HL-60 (cell line): Measurements from ENCODE around the gene NFE2L1.

Experiments used
- DNase-seq, 2 experiments: peaks; one replicate each; pipeline ENCODE4 v3.0.0-alpha.2; 2010 to 2020; ENCODE audit warnings: low read depth in 1 of 2, low spot score in 1 of 2
- H3K27ac ChIP-seq: fragments of 250-450 bp; sonication (Bioruptor Pico); replicated peaks from 2 replicates; pipeline ENCODE4 v1.5.1; 2020; ENCODE audit warnings: mild to moderate bottlenecking, moderate library complexity
- H3K27me3 ChIP-seq: fragments of 250-450 bp; sonication (Bioruptor Pico); 2 replicates; pipeline ENCODE4 v1.5.1; 2021; ENCODE audit warnings: mild to moderate bottlenecking, moderate library complexity; ENCODE audit not compliant: insufficient read depth, poor library complexity, severe bottlenecking
- H3K4me3 ChIP-seq: replicated peaks from 2 replicates; pipeline ENCODE4 v1.5.1; 2011; ENCODE audit warnings: mild to moderate bottlenecking, control low read depth, low read length; ENCODE audit not compliant: insufficient read depth
- CTCF ChIP-seq: IDR thresholded peaks from one replicate; pipeline ENCODE4 v1.5.1; 2011; ENCODE audit warnings: low read length, control low read depth, inconsistent platforms; ENCODE audit not compliant: insufficient read depth
- GABPA ChIP-seq: IDR thresholded peaks from 2 replicates; pipeline ENCODE4 v1.6.1; 2012; ENCODE audit warnings: low read depth
- POLR2AphosphoS5 ChIP-seq: IDR thresholded peaks from 2 replicates; pipeline ENCODE4 v1.6.1; 2012; ENCODE audit warnings: low read depth
- REST ChIP-seq: IDR thresholded peaks from 2 replicates; pipeline ENCODE4 v1.6.1; 2012; ENCODE audit warnings: low read depth; ENCODE audit not compliant: insufficient replicate concordance
- SPI1 ChIP-seq: IDR thresholded peaks from 2 replicates; pipeline ENCODE4 v1.6.1; 2012; ENCODE audit warnings: low read depth, mild to moderate bottlenecking, borderline replicate concordance

The NFE2L1 gene

DNA sequence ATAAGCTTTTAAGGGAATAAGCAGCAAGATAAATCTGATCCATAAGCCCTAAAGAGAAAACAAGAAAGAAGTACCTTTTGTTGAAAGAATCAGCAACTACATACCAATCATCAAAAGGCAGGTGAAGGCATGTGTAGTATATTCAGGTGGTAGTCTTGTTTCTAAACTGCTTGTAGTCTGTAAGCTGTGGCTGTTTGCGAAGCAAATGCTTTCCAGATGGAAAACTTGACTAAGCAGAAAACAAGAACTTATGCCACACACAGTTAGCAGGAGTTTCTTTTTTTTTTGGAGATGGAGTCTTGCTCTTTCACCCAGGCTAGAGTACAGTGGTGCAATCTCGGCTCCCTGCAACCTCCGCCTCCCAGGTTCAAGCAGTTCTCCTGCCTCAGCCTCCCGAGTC is 47.5 kb downstream of the NFE2L1 start:
- Histone ChIP-seq H3K27me3 (no peaks in the 10 kb centered on the region), H3K4me3 (no peak overlapping the region), H3K27ac (no peak overlapping the region)
- TF ChIP-seq CTCF (no peak), GABPA (no peak), SPI1 (no peak)
- no peak for DNase-seq

- H3K27ac ChIP-seq, result no peak overlapping the region
- no peak for DNase-seq
- TF ChIP-seq REST, result no peak
- TF ChIP-seq POLR2AphosphoS5, result no peak
- TF ChIP-seq SPI1, result no peak
- no peak for TF ChIP-seq CTCF
- no peak for TF ChIP-seq GABPA
- H3K4me3 ChIP-seq, result peak overlapping the region; percentile 92
- no peaks in the 10 kb centered on the region for H3K27me3 ChIP-seq
Observed at GRCh38 chr17:48100160-48100559, 52.0 kb downstream of the NFE2L1 start.

GRCh38 chr17:48100591-48101011 is 52.4 kb downstream of the NFE2L1 start:
- TF ChIP-seq CTCF (no peak), SPI1 (no peak), REST (no peak), GABPA (no peak), POLR2AphosphoS5 (no peak)
- peak in 1 of 2 experiments; percentile 40 for DNase-seq
- Histone ChIP-seq H3K4me3 (peak overlapping the region; percentile 92), H3K27ac (peak overlapping the region; percentile 83), H3K27me3 (no peaks in the 10 kb centered on the region)

GRCh38 chr17:48101012-48101720 is 53.0 kb downstream of the NFE2L1 start, which contains the start of gene CBX1:
Gene CBX1, minus strand, starts transcription at chr17:48101478. Its CDS starts 24,474 bp downstream, at chr17:48077004.
- DNase-seq, result peak; percentile 94 to 96
- Histone ChIP-seq H3K27ac (peak within 1 kb of the TSS; percentile 83), H3K4me3 (peak within 1 kb of the TSS; percentile 92), H3K27me3 (no peaks in the 10 kb centered on the region)
- TF ChIP-seq SPI1, result no peak
- no peak for TF ChIP-seq CTCF
- no peak for TF ChIP-seq GABPA
- no peak for TF ChIP-seq REST
- no peak for TF ChIP-seq POLR2AphosphoS5
